Fibroblast of pulmonary artery (primary cell): ENCODE measurements around the gene CACNA1C.
A peak's percentile ranks its signal among the peaks of the same experiment; 100 is the strongest.

Experiments used
- DNase-seq: peaks from one replicate; pipeline ENCODE4 v3.0.0-alpha.2; 2010; ENCODE audit warnings: low read depth
- H3K4me3 ChIP-seq: replicated peaks from 2 replicates; pipeline ENCODE4 v1.5.1; 2011; ENCODE audit warnings: low read depth, mild to moderate bottlenecking, control low read depth, low read length, moderate library complexity
- CTCF ChIP-seq: IDR thresholded peaks from 2 replicates; pipeline ENCODE4 v1.5.1; 2011; ENCODE audit warnings: mild to moderate bottlenecking, control low read depth, low read length, inconsistent platforms; ENCODE audit errors: missing control alignments

The CACNA1C gene

DNA sequence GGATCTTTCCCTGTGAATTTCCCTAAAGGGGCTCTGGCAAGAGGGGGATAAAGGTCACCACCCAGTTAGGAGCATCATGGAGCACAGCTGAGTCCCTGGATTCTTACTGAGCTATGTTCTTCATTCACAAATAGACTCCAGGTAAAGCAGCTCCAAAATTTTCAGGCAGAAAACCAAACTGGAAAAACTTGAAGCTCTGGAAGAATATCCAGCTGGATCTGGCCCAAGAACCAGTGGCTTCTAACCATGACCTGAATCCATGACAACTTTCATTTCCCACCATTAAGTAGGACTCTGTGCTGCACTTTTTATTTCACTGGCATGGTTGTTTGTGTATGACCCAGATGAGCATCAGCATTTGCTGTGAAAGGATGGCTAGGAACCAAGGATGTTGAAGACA, 561.6 kb downstream of the CACNA1C start:
- no peak for DNase-seq
- H3K4me3 ChIP-seq: no peak overlapping the region
- TF ChIP-seq CTCF: no peak

- no peak for TF ChIP-seq CTCF
- H3K4me3 ChIP-seq: no peak overlapping the region
- DNase-seq: peak; percentile 20
Observed at GRCh38 chr12:2615665-2616402, 563.0 kb downstream of the CACNA1C start.

- H3K4me3 ChIP-seq: no peak overlapping the region
- TF ChIP-seq CTCF: no peak
- DNase-seq: no peak
Observed at GRCh38 chr12:2616763-2617162, 564.0 kb downstream of the CACNA1C start.

DNA sequence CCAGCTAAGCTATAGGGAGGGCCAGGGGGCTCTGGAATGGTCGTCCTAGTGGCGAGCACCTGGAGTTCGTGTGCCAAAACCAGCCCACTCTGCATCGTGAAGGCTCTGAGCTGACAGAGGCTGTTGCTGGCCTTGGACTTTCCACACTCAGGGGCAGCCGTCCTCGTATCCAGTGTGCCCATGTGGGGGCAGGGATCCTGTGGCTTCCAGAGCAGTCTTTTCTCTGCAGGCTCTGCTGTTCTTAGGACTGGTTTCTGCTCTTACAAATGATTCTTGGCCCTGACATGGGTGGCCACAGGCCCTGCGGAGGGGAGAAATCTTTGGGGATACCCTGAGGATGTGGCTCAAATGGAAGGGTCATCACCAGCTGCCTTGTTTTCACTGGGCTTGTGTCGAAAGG, 564.6 kb downstream of the CACNA1C start:
- no peak overlapping the region for H3K4me3 ChIP-seq
- DNase-seq: no peak
- no peak for TF ChIP-seq CTCF

- no peak overlapping the region for H3K4me3 ChIP-seq
- TF ChIP-seq CTCF: no peak
- no peak for DNase-seq
Observed at GRCh38 chr12:2618291-2618995, 565.7 kb downstream of the CACNA1C start.

- no peak for TF ChIP-seq CTCF
- no peak overlapping the region for H3K4me3 ChIP-seq
- DNase-seq: no peak
Observed at GRCh38 chr12:2619136-2619535, 566.3 kb downstream of the CACNA1C start.
